Lower lobe of right lung (tissue), 2 donors: Measurements from ENCODE around the gene ADAT3. TPM values are rescaled to one million over a fixed set of nuclear protein-coding genes. Genes with fewer than 3 reads are reported as not detected.

ENCODE experiments used
- ATAC-seq, 2 donors: fragments of 200-7000 bp; cut with Tn5 transposase; one replicate each; pipeline ENCODE4 v1.9.1; 2020 to 2022; ENCODE audit warnings: mild to moderate bottlenecking in 2 of 2, moderate library complexity in 2 of 2
- DNase-seq: peaks from one replicate; pipeline ENCODE4 v3.0.0-alpha.2; 2020
- H3K27ac ChIP-seq: fragments of 200-600 bp; one replicate; pipeline ENCODE4 v1.8.0; 2022
- H3K27me3 ChIP-seq: fragments of 200-600 bp; one replicate; pipeline ENCODE4 v1.8.0; 2022; ENCODE audit warnings: low read depth
- H3K36me3 ChIP-seq: fragments of 200-600 bp; one replicate; pipeline ENCODE4 v1.8.0; 2022; ENCODE audit warnings: mild to moderate bottlenecking
- H3K4me1 ChIP-seq: fragments of 200-600 bp; one replicate; pipeline ENCODE4 v1.8.0; 2022
- H3K4me3 ChIP-seq: fragments of 200-600 bp; one replicate; pipeline ENCODE4 v1.8.0; 2022; ENCODE audit warnings: mild to moderate bottlenecking
- H3K9me3 ChIP-seq: fragments of 200-600 bp; one replicate; pipeline ENCODE4 v1.8.0; 2022
- CTCF ChIP-seq: fragments of 200-600 bp; IDR thresholded peaks from one replicate; pipeline ENCODE4 v1.8.0; 2022; ENCODE audit warnings: antibody characterized with exemption, mild to moderate bottlenecking
- intact Hi-C: fragments of 100-400 bp; cut with DNase I; formaldehyde crosslinking; loops from one replicate; pipeline ENCODE4 v1.11.0; 2022
- total RNA-seq: library from RNA; stranded (reverse); fragmentation: NEBNext Ultra II Directional; extraction: Animal tissue kit (Norgen Biotek cat#: 25700); gene quantifications from one replicate; pipeline ENCODE4 v1.2.1, GENCODE V29; 2021
- donor health status: DM: no; HTN: yes; CAD: no; lungs with severe emphysema.

ADAT3 gene
- total RNA-seq, 1 donor from 2014 or later = 6.2 TPM

- peak overlapping the region; percentile 53 for H3K27ac ChIP-seq
- H3K4me1 ChIP-seq = peaks cover 63% of the 10 kb centered on the region
- DNase-seq (no peak), ATAC-seq (no peak)
- H3K4me3 ChIP-seq = no peak overlapping the region
- intact Hi-C loops = no loop called here
- H3K36me3 ChIP-seq = peaks cover under 1% of the 10 kb centered on the region
- TF ChIP-seq CTCF = no peak
- H3K27me3 ChIP-seq = no peaks in the 10 kb centered on the region
- H3K9me3 ChIP-seq = no peaks in the 10 kb centered on the region
Measured at GRCh38 chr19:1906985-1907562, 1.9 kb downstream of the ADAT3 start.

DNA sequence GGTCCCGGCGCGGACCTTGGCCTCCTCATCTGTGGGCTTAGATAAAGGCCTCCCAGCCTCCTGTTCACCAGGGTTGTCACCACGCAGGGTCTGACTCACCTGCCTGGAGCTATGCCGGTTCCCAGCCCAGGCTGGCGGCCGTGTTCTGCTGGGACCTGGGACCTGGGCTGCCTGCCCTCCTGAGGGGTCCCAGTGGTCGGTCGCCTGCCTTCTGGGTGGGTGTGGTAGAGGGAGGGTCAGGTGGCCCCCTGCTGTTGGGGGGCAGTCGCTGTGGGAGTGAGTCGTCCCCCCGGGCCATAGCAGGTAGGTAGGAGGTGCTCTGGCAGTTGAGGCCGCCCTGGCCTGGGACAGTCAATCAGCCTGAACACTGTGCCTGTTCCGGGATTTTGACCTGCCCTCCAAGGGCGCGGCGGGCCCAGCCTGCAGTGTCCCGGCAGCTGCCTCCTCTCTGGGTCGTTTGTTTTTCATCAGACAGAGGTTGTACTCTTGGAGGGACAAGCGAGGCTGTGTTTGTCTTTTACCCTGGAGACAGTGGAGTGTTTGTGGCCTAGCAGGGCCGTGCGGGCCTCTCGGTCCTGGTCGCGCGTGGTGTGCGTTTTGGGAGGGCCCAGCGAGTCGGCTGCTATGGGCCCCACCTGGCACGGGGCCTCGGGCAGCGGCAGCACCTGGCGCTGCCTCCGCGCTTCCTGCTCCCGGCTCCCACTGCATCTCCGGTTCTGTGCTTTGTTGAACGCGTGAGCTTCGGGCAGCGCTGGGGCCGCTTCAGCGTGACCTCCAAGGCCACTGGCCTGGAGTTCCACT lies 2.6 kb downstream of the ADAT3 start:
- intact Hi-C loops = no loop called here
- no peak for TF ChIP-seq CTCF
- no peak for DNase-seq
- Histone ChIP-seq H3K9me3 (no peaks in the 10 kb centered on the region), H3K36me3 (peaks cover 8% of the 10 kb centered on the region), H3K4me1 (peaks cover 63% of the 10 kb centered on the region), H3K27me3 (no peaks in the 10 kb centered on the region), H3K4me3 (peak overlapping the region; percentile 21), H3K27ac (peak overlapping the region; percentile 53)
- ATAC-seq = peak in 1 of 2 donors; percentile 17

DNA sequence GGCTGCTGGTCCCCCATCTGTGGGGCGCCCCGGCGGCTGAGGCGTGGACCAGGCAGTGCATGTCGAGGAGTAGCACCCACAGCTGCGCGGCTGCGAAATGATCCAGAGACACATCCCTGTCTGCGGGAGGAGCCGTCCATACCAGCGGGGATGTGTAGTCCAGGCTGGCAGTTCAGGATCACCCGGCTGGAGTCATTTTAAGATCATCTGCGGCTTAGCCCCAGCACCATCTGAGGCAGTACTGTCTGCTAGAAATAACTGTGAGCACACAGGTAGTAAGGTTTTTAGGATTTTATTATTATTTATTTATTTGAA lies 3.1 kb downstream of the ADAT3 start:
- TF ChIP-seq CTCF = no peak
- H3K27me3 ChIP-seq = no peaks in the 10 kb centered on the region
- DNase-seq (peak; percentile 57), ATAC-seq (no peak)
- H3K4me3 ChIP-seq = peak overlapping the region; percentile 21
- no peaks in the 10 kb centered on the region for H3K9me3 ChIP-seq
- H3K4me1 ChIP-seq = peaks cover 63% of the 10 kb centered on the region
- peaks cover 13% of the 10 kb centered on the region for H3K36me3 ChIP-seq
- intact Hi-C loops = no loop called here
- peak overlapping the region; percentile 53 for H3K27ac ChIP-seq

DNA sequence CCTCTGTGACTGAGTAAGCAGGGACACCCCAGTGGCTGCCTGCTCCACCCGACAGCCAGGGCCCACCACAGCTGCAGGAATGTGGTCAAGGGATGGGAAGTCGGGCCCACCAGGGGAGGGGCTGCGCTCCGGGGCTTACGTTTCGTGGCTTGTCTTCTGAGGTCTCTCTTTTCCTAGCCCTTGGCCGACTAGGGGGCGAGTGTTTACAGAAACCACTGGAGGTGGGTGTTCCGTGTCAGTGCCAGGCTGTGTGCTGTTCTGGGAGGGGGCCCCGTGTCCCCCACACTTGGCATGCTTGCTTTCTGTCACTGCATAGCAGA lies 4.5 kb downstream of the ADAT3 start:
- Histone ChIP-seq H3K4me3 (no peak overlapping the region), H3K27me3 (no peaks in the 10 kb centered on the region), H3K9me3 (no peaks in the 10 kb centered on the region), H3K36me3 (peaks cover 22% of the 10 kb centered on the region), H3K4me1 (peaks cover 51% of the 10 kb centered on the region), H3K27ac (no peak overlapping the region)
- ATAC-seq (no peak), DNase-seq (no peak)
- no peak for TF ChIP-seq CTCF
- intact Hi-C loops = no loop called here

DNA sequence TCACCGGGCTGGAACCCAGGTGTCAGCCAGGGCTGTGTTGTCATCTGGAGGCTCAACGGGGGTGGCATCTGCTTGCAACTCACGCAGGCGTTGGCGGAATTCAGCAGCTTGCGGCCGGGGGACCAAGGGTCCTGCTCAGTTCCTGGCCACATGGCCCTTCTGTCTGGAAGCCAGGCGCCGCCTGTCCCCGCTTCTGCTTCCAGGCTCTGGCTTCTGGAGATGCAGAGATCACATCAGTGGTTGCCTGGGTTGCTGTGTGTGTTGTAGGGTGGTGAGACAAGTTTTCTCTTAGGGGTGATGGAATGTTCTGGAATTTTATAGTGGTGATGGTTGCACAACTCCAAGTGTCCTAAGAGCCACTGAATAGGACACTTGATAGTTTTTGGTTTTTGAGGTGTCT lies 5.0 kb downstream of the ADAT3 start:
- no peak overlapping the region for H3K27ac ChIP-seq
- peaks cover 48% of the 10 kb centered on the region for H3K4me1 ChIP-seq
- no peak overlapping the region for H3K4me3 ChIP-seq
- H3K9me3 ChIP-seq = no peaks in the 10 kb centered on the region
- H3K36me3 ChIP-seq = peaks cover 27% of the 10 kb centered on the region
- ATAC-seq = peak in 1 of 2 donors; percentile 17
- no peak for TF ChIP-seq CTCF
- H3K27me3 ChIP-seq = no peaks in the 10 kb centered on the region
- intact Hi-C loops = no loop called here
- peak; percentile 48 for DNase-seq
